LNCAP (cell line): ENCODE data around the gene GLIS1.

Experiments used
- TF ChIP-seq, protein P1 (sequence below): fragments of 450-650 bp; IDR thresholded peaks from 2 replicates; pipeline ENCODE4 v1.5.1; 2017; ENCODE audit warnings: mild to moderate bottlenecking

Gene GLIS1

DNA sequence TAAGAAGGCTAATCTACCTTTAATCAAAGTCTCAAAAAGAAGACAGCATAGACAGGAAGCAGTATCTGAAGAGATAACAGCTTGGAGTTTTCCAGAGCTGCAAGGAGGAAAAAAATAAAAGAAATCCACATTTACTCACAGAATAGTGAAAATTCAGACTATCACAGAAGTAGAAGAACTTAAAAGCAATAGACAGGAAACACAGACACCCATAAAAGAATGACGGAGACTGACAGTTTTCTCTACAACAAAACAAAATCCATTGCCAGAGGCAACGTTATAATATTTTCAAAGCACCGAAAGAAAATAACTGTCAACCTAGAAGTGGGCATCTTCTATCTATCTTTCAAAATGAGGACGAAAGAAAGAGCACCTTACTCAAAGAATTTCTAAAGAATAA, 175.4 kb downstream of the GLIS1 start:
- TF ChIP-seq, protein P1, sequence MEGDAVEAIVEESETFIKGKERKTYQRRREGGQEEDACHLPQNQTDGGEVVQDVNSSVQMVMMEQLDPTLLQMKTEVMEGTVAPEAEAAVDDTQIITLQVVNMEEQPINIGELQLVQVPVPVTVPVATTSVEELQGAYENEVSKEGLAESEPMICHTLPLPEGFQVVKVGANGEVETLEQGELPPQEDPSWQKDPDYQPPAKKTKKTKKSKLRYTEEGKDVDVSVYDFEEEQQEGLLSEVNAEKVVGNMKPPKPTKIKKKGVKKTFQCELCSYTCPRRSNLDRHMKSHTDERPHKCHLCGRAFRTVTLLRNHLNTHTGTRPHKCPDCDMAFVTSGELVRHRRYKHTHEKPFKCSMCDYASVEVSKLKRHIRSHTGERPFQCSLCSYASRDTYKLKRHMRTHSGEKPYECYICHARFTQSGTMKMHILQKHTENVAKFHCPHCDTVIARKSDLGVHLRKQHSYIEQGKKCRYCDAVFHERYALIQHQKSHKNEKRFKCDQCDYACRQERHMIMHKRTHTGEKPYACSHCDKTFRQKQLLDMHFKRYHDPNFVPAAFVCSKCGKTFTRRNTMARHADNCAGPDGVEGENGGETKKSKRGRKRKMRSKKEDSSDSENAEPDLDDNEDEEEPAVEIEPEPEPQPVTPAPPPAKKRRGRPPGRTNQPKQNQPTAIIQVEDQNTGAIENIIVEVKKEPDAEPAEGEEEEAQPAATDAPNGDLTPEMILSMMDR: no peak

DNA sequence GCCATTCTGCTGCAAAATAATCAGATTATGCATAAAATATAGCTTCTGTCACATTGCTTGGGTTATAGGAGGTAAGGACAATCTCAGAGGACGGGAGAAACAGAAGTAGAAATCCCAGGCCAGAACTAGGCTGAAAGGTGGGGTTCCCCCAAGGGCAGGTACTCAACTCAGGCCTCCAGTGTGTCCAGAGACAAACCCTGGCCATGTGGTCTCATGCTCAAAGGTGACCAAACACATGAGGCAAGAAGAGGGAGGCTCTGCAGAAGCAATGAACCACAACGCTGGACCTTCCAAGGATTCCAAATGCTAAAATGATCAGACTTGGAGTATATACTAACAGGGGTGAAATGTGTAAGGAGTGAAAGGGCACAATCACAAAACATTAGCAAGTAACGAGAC, 176.0 kb downstream of the GLIS1 start:
- TF ChIP-seq, protein P1: no peak

DNA sequence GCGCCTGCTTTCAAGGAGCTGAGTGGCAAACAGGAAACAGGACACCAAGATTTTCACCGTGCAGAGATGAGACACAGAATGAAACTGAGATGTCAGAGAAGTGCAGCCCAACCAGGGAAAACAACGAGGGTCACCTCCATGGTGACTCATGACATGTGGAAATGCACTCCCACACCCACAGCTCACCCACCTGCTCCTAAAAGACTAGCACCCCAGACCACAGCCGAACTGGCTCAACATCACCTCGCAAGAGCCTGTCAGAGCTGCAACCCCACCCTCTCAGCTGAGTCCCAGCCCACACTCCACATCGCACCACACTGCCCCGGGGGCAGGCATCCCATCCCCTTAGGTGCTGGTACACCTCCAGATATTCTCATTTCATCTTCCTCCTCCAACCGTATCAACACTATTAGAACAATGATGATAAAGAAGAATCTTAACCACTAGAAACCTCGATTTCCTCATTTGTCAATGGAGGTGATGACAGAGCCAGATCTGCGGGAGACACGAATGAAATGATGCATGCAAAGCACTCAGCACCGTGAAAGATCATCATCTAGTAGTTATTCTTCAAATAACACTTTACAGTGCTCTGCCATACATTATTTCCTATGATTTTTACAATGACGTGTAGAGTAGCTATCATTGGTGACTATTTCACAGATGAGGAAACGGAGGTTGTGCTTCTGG, 176.5 kb downstream of the GLIS1 start:
- TF ChIP-seq, protein P1: no peak

DNA sequence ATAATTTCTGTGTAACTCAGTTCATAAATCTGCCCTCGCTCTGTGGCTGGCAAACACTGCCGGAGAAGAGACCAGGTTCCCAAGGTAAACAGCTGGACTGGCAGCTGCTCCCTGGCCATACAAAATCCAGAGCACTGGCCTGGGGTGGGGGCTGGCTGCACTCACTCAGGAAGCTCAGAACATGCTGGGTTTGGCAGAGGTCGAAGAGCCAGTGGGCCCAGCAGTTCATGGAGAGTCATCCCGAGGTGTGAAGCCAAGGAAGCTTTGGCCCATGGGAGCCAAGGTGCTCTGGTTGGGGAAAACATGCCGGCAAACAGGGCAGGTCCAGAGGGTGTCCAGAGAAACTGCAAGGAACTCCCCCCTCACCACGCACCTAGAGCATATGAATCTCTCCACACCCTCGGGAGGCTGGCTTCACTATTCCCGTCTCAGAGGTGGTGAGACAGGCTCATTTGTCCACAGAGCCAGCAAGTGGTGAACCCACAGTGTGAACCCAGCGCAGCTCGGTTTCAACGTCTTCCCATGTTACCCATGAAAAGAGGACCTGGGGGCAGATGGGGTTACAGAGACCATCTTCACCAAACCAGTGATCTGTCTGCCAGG, 177.4 kb downstream of the GLIS1 start:
- TF ChIP-seq, protein P1: no peak

DNA sequence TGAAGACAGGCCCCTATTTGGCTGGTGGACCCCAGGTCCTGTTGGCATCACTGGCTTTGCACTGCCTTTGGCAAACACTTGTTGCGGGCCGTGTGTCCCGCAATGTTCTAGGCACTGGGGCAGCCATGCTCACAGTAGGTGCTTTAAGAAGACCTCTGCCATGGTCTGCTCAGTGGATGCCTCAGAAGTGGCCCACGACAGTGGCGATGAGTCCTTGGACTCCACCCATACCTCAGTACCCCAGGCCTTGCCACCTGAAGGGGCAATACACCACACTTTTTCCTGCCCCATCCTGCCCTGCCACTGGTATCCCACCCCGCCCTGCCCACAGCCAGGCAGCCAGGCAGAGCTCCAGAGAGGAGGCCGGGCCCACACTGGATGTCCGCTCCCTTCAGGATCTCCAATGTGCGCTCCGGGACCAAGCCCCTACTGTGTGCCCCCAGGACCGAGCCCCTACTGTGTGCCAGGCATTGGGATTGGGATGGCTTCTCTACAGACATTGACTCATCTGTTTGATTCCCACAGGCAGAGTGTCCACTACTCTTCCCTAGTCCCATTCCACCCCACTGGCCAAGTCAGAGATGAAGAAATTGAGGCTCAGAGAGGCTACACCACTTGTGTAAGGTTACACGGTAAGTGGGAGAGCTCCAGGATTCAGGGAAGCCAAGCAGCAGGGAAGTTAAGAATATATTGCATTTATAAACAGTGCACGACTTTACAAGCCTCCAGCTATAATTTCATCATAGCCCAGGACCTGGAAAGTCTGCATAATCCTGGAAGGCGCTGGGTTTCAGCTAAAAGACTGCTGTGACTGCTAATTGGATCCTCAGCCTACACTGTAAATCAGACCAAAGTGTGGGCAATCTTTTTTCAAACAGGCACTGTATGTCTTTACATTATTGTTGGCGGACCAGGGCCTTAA, 178.1 kb downstream of the GLIS1 start:
- TF ChIP-seq, protein P1: no peak

DNA sequence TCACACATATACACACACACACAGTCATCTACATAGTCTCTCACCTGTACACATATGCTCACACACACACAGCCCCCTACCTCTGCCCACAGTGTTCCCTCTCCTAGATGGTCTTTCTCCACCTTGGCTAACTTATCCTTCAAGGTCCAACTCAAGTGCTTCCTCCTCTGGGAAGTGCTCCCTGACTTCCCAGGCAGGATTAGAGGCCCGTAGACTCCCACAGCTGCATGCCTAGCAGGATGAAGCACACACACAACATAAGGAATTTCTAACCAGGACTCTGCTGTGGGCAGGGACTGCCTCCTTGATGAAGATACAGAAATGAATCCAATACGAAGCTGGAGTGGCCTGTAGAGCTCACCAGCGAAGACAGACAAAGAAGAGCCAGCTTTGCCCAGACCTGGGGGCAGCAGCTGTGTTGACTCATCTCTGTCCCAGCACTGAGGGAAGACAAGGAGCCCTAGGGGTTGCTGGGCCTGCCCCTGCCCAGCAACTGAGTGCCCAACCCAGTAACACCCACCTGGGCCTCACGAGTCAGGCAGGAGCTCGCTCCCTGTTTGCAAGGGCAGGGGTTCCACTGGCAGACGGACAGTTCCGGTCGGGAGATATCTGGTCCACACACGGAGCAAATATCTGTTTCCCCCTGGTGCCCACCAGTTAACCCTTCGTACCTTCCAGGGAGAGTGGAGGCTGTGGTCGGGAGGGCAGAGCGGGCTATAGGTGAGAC, 178.9 kb downstream of the GLIS1 start:
- TF ChIP-seq, protein P1: no peak

DNA sequence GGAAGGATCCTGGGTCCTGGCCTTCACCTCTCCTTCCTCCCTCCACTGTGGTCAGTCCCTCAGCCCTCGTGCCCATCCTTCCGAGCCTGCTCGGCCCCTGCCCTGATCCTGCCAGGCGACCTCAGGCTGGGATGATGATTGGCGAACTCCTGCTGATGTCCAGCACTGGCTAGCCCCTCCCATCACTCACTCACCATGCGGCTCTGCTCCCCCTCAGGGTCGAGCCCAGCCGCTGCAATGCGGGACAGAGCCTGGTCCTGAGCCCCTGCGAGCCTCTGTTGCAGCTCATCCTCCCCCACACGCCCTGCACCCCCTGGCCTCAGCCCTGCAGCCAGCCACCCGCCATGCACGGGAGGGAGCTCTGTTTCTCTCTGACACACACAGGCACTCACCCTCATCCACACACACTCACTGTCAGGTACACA, 179.6 kb downstream of the GLIS1 start:
- TF ChIP-seq, protein P1: no peak
